Upper lobe of left lung (tissue), 4 donors: ENCODE results near the gene ZNF428.

Experiments used
- EP300 ChIP-seq, 4 donors: sonication (generic); formaldehyde crosslinking; IDR thresholded peaks; one replicate each; pipeline ENCODE4 v1.5.1; 2017; ENCODE audit warnings: antibody characterized with exemption in 4 of 4, control low read depth in 2 of 4
- TF ChIP-seq, protein P1 (sequence below), 6 experiments: fragments of 450-650 bp in 4 of 6; fragments of 200-600 bp in 2 of 6; sonication (generic) in 2 of 6; IDR thresholded peaks; one replicate each; pipeline ENCODE4 v1.5.1; 2016 to 2019; ENCODE audit warnings: antibody characterized with exemption in 6 of 6

- TF ChIP-seq, protein P1, sequence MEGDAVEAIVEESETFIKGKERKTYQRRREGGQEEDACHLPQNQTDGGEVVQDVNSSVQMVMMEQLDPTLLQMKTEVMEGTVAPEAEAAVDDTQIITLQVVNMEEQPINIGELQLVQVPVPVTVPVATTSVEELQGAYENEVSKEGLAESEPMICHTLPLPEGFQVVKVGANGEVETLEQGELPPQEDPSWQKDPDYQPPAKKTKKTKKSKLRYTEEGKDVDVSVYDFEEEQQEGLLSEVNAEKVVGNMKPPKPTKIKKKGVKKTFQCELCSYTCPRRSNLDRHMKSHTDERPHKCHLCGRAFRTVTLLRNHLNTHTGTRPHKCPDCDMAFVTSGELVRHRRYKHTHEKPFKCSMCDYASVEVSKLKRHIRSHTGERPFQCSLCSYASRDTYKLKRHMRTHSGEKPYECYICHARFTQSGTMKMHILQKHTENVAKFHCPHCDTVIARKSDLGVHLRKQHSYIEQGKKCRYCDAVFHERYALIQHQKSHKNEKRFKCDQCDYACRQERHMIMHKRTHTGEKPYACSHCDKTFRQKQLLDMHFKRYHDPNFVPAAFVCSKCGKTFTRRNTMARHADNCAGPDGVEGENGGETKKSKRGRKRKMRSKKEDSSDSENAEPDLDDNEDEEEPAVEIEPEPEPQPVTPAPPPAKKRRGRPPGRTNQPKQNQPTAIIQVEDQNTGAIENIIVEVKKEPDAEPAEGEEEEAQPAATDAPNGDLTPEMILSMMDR (IDR thresholded peaks at IDR 0.05): no peak
- TF ChIP-seq EP300 (IDR thresholded peaks at IDR 0.05): no peak
Observed at GRCh38 chr19:43640424-43640757, 21.0 kb upstream of the ZNF428 start.
